ENCODE data around the gene KYNU.

The KYNU gene

GRCh38 chr2:142951190-142952007, 73.9 kb downstream of the KYNU start:
- no peak for TF ChIP-seq PAX5 (IDR thresholded peaks at IDR 0.05; ENCODE audit: insufficient read depth, low read length, severe bottlenecking)
- no peak for TF ChIP-seq POLR2AphosphoS5 (IDR thresholded peaks at IDR 0.05; ENCODE audit: low read depth, low read length)
- TF ChIP-seq TAF1 (IDR thresholded peaks at IDR 0.05; ENCODE audit: low read depth, low read length), result no peak
- no peak for TF ChIP-seq POLR2A (IDR thresholded peaks at IDR 0.05; ENCODE audit: low read depth, low read length)
- TF ChIP-seq POU2F2 (IDR thresholded peaks at IDR 0.05; ENCODE audit: low read depth, low read length), result no peak
- TF ChIP-seq SPI1 (IDR thresholded peaks at IDR 0.05; ENCODE audit: low read depth, low read length), result no peak
- FAIRE-seq (no peak), DNase-seq (ENCODE audit: insufficient read length, low spot score) (no peak)

- DNase-seq (ENCODE audit: insufficient read length, low spot score) (no peak), FAIRE-seq (no peak)
- no peak for TF ChIP-seq POLR2AphosphoS5 (IDR thresholded peaks at IDR 0.05; ENCODE audit: low read depth, low read length)
- no peak for TF ChIP-seq PAX5 (IDR thresholded peaks at IDR 0.05; ENCODE audit: insufficient read depth, low read length, severe bottlenecking)
- no peak for TF ChIP-seq POLR2A (IDR thresholded peaks at IDR 0.05; ENCODE audit: low read depth, low read length)
- no peak for TF ChIP-seq POU2F2 (IDR thresholded peaks at IDR 0.05; ENCODE audit: low read depth, low read length)
- no peak for TF ChIP-seq SPI1 (IDR thresholded peaks at IDR 0.05; ENCODE audit: low read depth, low read length)
These were observed 74.6 kb downstream of the KYNU start for GRCh38 chr2:142952018-142952417.

DNA sequence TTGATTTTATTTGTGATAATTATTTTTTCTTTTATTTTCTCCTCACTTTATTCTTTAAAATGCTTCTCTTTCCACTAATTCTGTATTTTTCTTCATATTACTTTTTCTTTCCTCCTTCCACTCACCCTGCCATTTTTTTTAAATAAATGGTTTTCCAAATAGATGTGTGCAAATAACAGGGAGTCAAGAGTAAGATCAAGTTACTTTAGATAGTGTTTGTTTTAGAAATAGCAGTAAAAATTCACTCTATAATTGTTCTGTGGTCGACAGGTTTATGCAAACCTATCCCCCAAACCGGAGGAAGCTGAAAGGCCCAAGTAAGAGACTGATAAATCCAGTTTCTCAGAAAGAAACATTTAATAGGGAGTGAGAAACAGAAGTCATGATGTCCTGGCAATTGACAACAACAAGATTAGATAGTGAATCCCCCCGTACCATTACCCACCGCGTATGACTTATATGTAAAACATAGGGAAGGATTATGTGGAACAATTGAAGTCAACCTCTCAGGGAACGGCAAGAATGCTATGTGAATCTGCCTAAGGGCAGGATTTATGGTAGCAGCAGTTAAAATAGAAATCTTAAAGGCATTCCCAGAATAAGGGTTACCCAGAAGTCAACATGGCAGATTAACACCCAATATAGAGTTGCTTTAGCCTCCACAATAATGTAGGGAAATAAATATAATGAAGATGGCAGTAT, 75.5 kb downstream of the KYNU start:
- DNase-seq (ENCODE audit: insufficient read length, low spot score) (no peak), FAIRE-seq (no peak)
- TF ChIP-seq POLR2A (IDR thresholded peaks at IDR 0.05; ENCODE audit: low read depth, low read length) (no peak), SPI1 (IDR thresholded peaks at IDR 0.05; ENCODE audit: low read depth, low read length) (no peak), POU2F2 (IDR thresholded peaks at IDR 0.05; ENCODE audit: low read depth, low read length) (no peak), TAF1 (IDR thresholded peaks at IDR 0.05; ENCODE audit: low read depth, low read length) (no peak), POLR2AphosphoS5 (IDR thresholded peaks at IDR 0.05; ENCODE audit: low read depth, low read length) (no peak), PAX5 (IDR thresholded peaks at IDR 0.05; ENCODE audit: insufficient read depth, low read length, severe bottlenecking) (no peak)

DNA sequence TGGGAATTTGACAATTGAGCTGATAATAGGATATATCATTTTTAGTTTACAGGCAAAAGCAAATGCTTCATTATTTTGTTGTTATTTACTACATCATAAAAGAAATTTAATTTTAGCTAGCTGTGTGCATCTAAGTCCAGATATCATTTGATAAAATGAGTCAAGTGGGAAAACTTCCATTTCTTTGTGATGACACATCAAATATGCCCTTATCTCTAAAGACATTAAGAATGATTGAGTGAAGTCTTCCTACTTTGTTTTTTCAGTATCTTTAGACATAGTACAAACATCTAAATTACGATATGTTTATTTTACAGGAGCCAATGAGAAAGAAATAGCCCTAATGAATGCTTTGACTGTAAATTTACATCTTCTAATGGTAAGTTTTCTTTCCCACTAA, 77.0 kb downstream of the KYNU start:
- no peak for DNase-seq (ENCODE audit: insufficient read length, low spot score)
- FAIRE-seq, result no peak
- no peak for TF ChIP-seq POLR2A (IDR thresholded peaks at IDR 0.05; ENCODE audit: low read depth, low read length)
- no peak for TF ChIP-seq POLR2AphosphoS5 (IDR thresholded peaks at IDR 0.05; ENCODE audit: low read depth, low read length)
- TF ChIP-seq POU2F2 (IDR thresholded peaks at IDR 0.05; ENCODE audit: low read depth, low read length), result no peak
- no peak for TF ChIP-seq TAF1 (IDR thresholded peaks at IDR 0.05; ENCODE audit: low read depth, low read length)
- no peak for TF ChIP-seq SPI1 (IDR thresholded peaks at IDR 0.05; ENCODE audit: low read depth, low read length)
- TF ChIP-seq PAX5 (IDR thresholded peaks at IDR 0.05; ENCODE audit: insufficient read depth, low read length, severe bottlenecking), result no peak

- FAIRE-seq (no peak), DNase-seq (ENCODE audit: insufficient read length, low spot score) (no peak)
- no peak for TF ChIP-seq SPI1 (IDR thresholded peaks at IDR 0.05; ENCODE audit: low read depth, low read length)
- TF ChIP-seq TAF1 (IDR thresholded peaks at IDR 0.05; ENCODE audit: low read depth, low read length), result no peak
- TF ChIP-seq POLR2A (IDR thresholded peaks at IDR 0.05; ENCODE audit: low read depth, low read length), result no peak
- TF ChIP-seq POU2F2 (IDR thresholded peaks at IDR 0.05; ENCODE audit: low read depth, low read length), result no peak
- TF ChIP-seq PAX5 (IDR thresholded peaks at IDR 0.05; ENCODE audit: insufficient read depth, low read length, severe bottlenecking), result no peak
- no peak for TF ChIP-seq POLR2AphosphoS5 (IDR thresholded peaks at IDR 0.05; ENCODE audit: low read depth, low read length)
These were observed 79.7 kb downstream of the KYNU start for GRCh38 chr2:142957144-142957543.

- no peak for TF ChIP-seq POLR2AphosphoS5 (IDR thresholded peaks at IDR 0.05; ENCODE audit: low read depth, low read length)
- no peak for TF ChIP-seq POLR2A (IDR thresholded peaks at IDR 0.05; ENCODE audit: low read depth, low read length)
- DNase-seq (ENCODE audit: insufficient read length, low spot score), result no peak
- FAIRE-seq, result no peak
These were observed 83.7 kb downstream of the KYNU start for GRCh38 chr2:142961202-142961601.

- DNase-seq (ENCODE audit: insufficient read length, low spot score) (no peak), FAIRE-seq (no peak)
- TF ChIP-seq SPI1 (IDR thresholded peaks at IDR 0.05; ENCODE audit: low read depth, low read length) (no peak), PAX5 (IDR thresholded peaks at IDR 0.05; ENCODE audit: insufficient read depth, low read length, severe bottlenecking) (no peak), POLR2AphosphoS5 (IDR thresholded peaks at IDR 0.05; ENCODE audit: low read depth, low read length) (no peak), POLR2A (IDR thresholded peaks at IDR 0.05; ENCODE audit: low read depth, low read length) (no peak), POU2F2 (IDR thresholded peaks at IDR 0.05; ENCODE audit: low read depth, low read length) (no peak), TAF1 (IDR thresholded peaks at IDR 0.05; ENCODE audit: low read depth, low read length) (no peak)
These were observed 88.0 kb downstream of the KYNU start for GRCh38 chr2:142965443-142965842.

- no peak for DNase-seq (ENCODE audit: insufficient read length, low spot score)
- no peak for FAIRE-seq
- TF ChIP-seq POLR2AphosphoS5 (IDR thresholded peaks at IDR 0.05; ENCODE audit: low read depth, low read length) (no peak), SPI1 (IDR thresholded peaks at IDR 0.05; ENCODE audit: low read depth, low read length) (no peak), POU2F2 (IDR thresholded peaks at IDR 0.05; ENCODE audit: low read depth, low read length) (no peak), POLR2A (IDR thresholded peaks at IDR 0.05; ENCODE audit: low read depth, low read length) (no peak), TAF1 (IDR thresholded peaks at IDR 0.05; ENCODE audit: low read depth, low read length) (no peak), PAX5 (IDR thresholded peaks at IDR 0.05; ENCODE audit: insufficient read depth, low read length, severe bottlenecking) (no peak)
These were observed 88.8 kb downstream of the KYNU start for GRCh38 chr2:142966284-142966683.

DNA sequence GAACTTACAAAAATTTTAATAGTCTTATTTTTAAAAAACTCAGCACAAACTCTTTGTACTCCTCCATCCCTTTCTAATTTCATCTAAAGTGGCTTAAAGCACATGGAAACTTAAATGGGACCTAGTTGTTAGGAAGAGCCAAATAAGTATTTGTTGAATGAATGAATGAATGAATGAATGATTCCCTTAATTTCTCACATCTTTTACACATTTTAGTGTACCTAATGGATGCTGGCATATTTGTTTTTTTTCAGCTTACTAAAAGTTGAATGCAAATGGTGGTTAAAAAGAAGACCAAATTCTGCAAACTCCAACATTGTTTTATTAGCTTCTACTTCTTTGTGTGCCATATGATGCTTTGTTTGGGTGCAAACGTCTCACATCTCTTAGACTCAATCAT, 89.6 kb downstream of the KYNU start:
- DNase-seq (ENCODE audit: insufficient read length, low spot score) (no peak), FAIRE-seq (no peak)
- TF ChIP-seq POU2F2 (IDR thresholded peaks at IDR 0.05; ENCODE audit: low read depth, low read length), result no peak
- no peak for TF ChIP-seq TAF1 (IDR thresholded peaks at IDR 0.05; ENCODE audit: low read depth, low read length)
- no peak for TF ChIP-seq SPI1 (IDR thresholded peaks at IDR 0.05; ENCODE audit: low read depth, low read length)
- no peak for TF ChIP-seq POLR2AphosphoS5 (IDR thresholded peaks at IDR 0.05; ENCODE audit: low read depth, low read length)
- no peak for TF ChIP-seq POLR2A (IDR thresholded peaks at IDR 0.05; ENCODE audit: low read depth, low read length)
- TF ChIP-seq PAX5 (IDR thresholded peaks at IDR 0.05; ENCODE audit: insufficient read depth, low read length, severe bottlenecking), result no peak

Measured in GM12891 (cell line).